ENCODE measurements around the gene HRH1.

- TF ChIP-seq CTCF (IDR thresholded peaks at IDR 0.05) (no peak), POLR2A (IDR thresholded peaks at IDR 0.05) (no peak)
These were observed 22.9 kb upstream of the HRH1 start for GRCh38 chr3:11131371-11131770.

Data from adrenal gland (tissue), 5 donors.